Measurements from ENCODE around the gene PRTN3.
"Not testable (repeated sequence)": the region's sequence is repeated elsewhere in the genome, so short reads cannot be mapped to it uniquely, and the experiment has no call there.

PRTN3 gene

GRCh38 chr19:834216-834615, 6.6 kb upstream of the PRTN3 start:
- CTCF ChIA-PET: no interaction called here
- DNase-seq (ENCODE audit: extremely low spot score): no peak
- POLR2A ChIA-PET: no interaction called here
- no peak for TF ChIP-seq CTCF (IDR thresholded peaks at IDR 0.05; ENCODE audit: control extremely low read depth, extremely low read depth, low read depth, missing control alignments)

- no peak for DNase-seq (ENCODE audit: extremely low spot score)
- TF ChIP-seq CTCF (IDR thresholded peaks at IDR 0.05; ENCODE audit: control extremely low read depth, extremely low read depth, low read depth, missing control alignments): no peak
- CTCF ChIA-PET: no interaction called here
- POLR2A ChIA-PET: no interaction called here
Measured at GRCh38 chr19:835210-835810, 5.5 kb upstream of the PRTN3 start.

GRCh38 chr19:842802-843179, 2.0 kb downstream of the PRTN3 start:
- not testable (repeated sequence) for DNase-seq (ENCODE audit: extremely low spot score)
- POLR2A ChIA-PET: interaction anchor here (0.9 kb wide), 1 partner anchor 40 kb away, joined by 3 read pairs; no protein-coding TSS in a partner anchor
- CTCF ChIA-PET: interaction anchor here (1.5 kb wide), 1 partner anchor 14 kb away, joined by 7 read pairs; no protein-coding TSS in a partner anchor

GRCh38 chr19:843180-843835, 2.5 kb downstream of the PRTN3 start:
- ChIA-PET CTCF (interaction anchor here (1.5 kb wide), 1 partner anchor 14 kb away, joined by 7 read pairs; no protein-coding TSS in a partner anchor), POLR2A (interaction anchor here (0.9 kb wide), 1 partner anchor 41 kb away, joined by 3 read pairs; no protein-coding TSS in a partner anchor)
- no peak for DNase-seq (ENCODE audit: extremely low spot score)
- no peak for TF ChIP-seq CTCF (IDR thresholded peaks at IDR 0.05; ENCODE audit: control extremely low read depth, extremely low read depth, low read depth, missing control alignments)

- DNase-seq (ENCODE audit: extremely low spot score): no peak
- ChIA-PET CTCF (no interaction called here), POLR2A (no interaction called here)
- TF ChIP-seq CTCF (IDR thresholded peaks at IDR 0.05; ENCODE audit: control extremely low read depth, extremely low read depth, low read depth, missing control alignments): no peak
Measured at GRCh38 chr19:843836-844545, 3.2 kb downstream of the PRTN3 start.

- no peak for TF ChIP-seq CTCF (IDR thresholded peaks at IDR 0.05; ENCODE audit: control extremely low read depth, extremely low read depth, low read depth, missing control alignments)
- ChIA-PET CTCF (no interaction called here), POLR2A (no interaction called here)
- no peak for DNase-seq (ENCODE audit: extremely low spot score)
Measured at GRCh38 chr19:844546-844971, 3.8 kb downstream of the PRTN3 start.

All from GM10248 (cell line).